ENCODE measurements around the gene SUGCT.

SUGCT gene

GRCh38 chr7:40697653-40698052 lies 562.8 kb downstream of the SUGCT start:
- Histone ChIP-seq H3K4me2 (ENCODE audit: low read depth, low read length) (no peak overlapping the region), H3K9me3 (replicated peaks; ENCODE audit: insufficient read depth, low read length) (no peaks in the 10 kb centered on the region)

GRCh38 chr7:40698214-40698920 lies 563.6 kb downstream of the SUGCT start:
- Histone ChIP-seq H3F3A (ENCODE audit: insufficient read depth, low read length) (peaks cover 11% of the 10 kb centered on the region), H3K4me2 (ENCODE audit: low read depth, low read length) (no peak overlapping the region), H3K79me2 (ENCODE audit: low read length) (no peaks in the 10 kb centered on the region), H3K4me1 (ENCODE audit: low read length) (peaks cover 25% of the 10 kb centered on the region), H3K27ac (ENCODE audit: low read length) (no peak overlapping the region), H3K4me3 (ENCODE audit: low read length) (no peak overlapping the region), H3K9me3 (replicated peaks; ENCODE audit: insufficient read depth, low read length) (no peaks in the 10 kb centered on the region), H3K27me3 (replicated peaks; ENCODE audit: insufficient read depth, low read length) (no peaks in the 10 kb centered on the region), H2AFZ (ENCODE audit: low read length) (no peak overlapping the region), H3K9me2 (replicated peaks; ENCODE audit: insufficient read depth, low read length) (no peaks in the 10 kb centered on the region), H4K20me1 (ENCODE audit: insufficient read depth, low read length) (no peaks in the 10 kb centered on the region), H3K9ac (ENCODE audit: low read length) (no peak overlapping the region), H3K36me3 (replicated peaks; ENCODE audit: insufficient read depth, low read length) (no peaks in the 10 kb centered on the region)
- no peak for DNase-seq
- TF ChIP-seq EZH2 (optimal IDR thresholded peaks at IDR 0.05; ENCODE audit: low read depth, low read length), result no peak
- no peak for TF ChIP-seq EZH2phosphoT487 (IDR thresholded peaks at IDR 0.05; ENCODE audit: low read length)
- no peak for TF ChIP-seq CTCF (IDR thresholded peaks at IDR 0.05; ENCODE audit: low read length)

More at GRCh38 chr7:40697653-40698052, 562.8 kb downstream of the SUGCT start:
- Histone ChIP-seq H3K9ac (ENCODE audit: low read length) (no peak overlapping the region), H3K79me2 (ENCODE audit: low read length) (no peaks in the 10 kb centered on the region), H3K9me2 (replicated peaks; ENCODE audit: insufficient read depth, low read length) (no peaks in the 10 kb centered on the region), H3K27ac (ENCODE audit: low read length) (no peak overlapping the region), H3K27me3 (replicated peaks; ENCODE audit: insufficient read depth, low read length) (no peaks in the 10 kb centered on the region), H3K4me1 (ENCODE audit: low read length) (peaks cover 32% of the 10 kb centered on the region), H2AFZ (ENCODE audit: low read length) (no peak overlapping the region), H3K4me3 (ENCODE audit: low read length) (no peak overlapping the region), H3F3A (ENCODE audit: insufficient read depth, low read length) (peaks cover 11% of the 10 kb centered on the region), H4K20me1 (ENCODE audit: insufficient read depth, low read length) (no peaks in the 10 kb centered on the region), H3K36me3 (replicated peaks; ENCODE audit: insufficient read depth, low read length) (no peaks in the 10 kb centered on the region)
- TF ChIP-seq EZH2phosphoT487 (IDR thresholded peaks at IDR 0.05; ENCODE audit: low read length) (no peak), EZH2 (optimal IDR thresholded peaks at IDR 0.05; ENCODE audit: low read depth, low read length) (no peak), CTCF (IDR thresholded peaks at IDR 0.05; ENCODE audit: low read length) (no peak)
- no peak for DNase-seq

GRCh38 chr7:40698921-40699260 lies 564.1 kb downstream of the SUGCT start:
- no peak overlapping the region for H3K4me2 ChIP-seq (ENCODE audit: low read depth, low read length)
- DNase-seq, result no peak
- H3K36me3 ChIP-seq (replicated peaks; ENCODE audit: insufficient read depth, low read length), result no peaks in the 10 kb centered on the region

More at GRCh38 chr7:40698921-40699260, 564.1 kb downstream of the SUGCT start:
- Histone ChIP-seq H3K9me2 (replicated peaks; ENCODE audit: insufficient read depth, low read length) (no peaks in the 10 kb centered on the region), H3K4me3 (ENCODE audit: low read length) (no peak overlapping the region), H3K27ac (ENCODE audit: low read length) (no peak overlapping the region), H3F3A (ENCODE audit: insufficient read depth, low read length) (peaks cover 6% of the 10 kb centered on the region), H3K79me2 (ENCODE audit: low read length) (no peaks in the 10 kb centered on the region), H2AFZ (ENCODE audit: low read length) (no peak overlapping the region), H3K9ac (ENCODE audit: low read length) (no peak overlapping the region), H3K4me1 (ENCODE audit: low read length) (peaks cover 20% of the 10 kb centered on the region), H4K20me1 (ENCODE audit: insufficient read depth, low read length) (no peaks in the 10 kb centered on the region), H3K9me3 (replicated peaks; ENCODE audit: insufficient read depth, low read length) (no peaks in the 10 kb centered on the region), H3K27me3 (replicated peaks; ENCODE audit: insufficient read depth, low read length) (no peaks in the 10 kb centered on the region)
- no peak for TF ChIP-seq EZH2phosphoT487 (IDR thresholded peaks at IDR 0.05; ENCODE audit: low read length)
- no peak for TF ChIP-seq CTCF (IDR thresholded peaks at IDR 0.05; ENCODE audit: low read length)
- no peak for TF ChIP-seq EZH2 (optimal IDR thresholded peaks at IDR 0.05; ENCODE audit: low read depth, low read length)
